GM19023 (cell line): ENCODE data around the gene WNT10A.
A peak's percentile ranks its signal among the peaks of the same experiment; 100 is the strongest.

ENCODE experiments used
- ATAC-seq: cut with Tn5 transposase; IDR thresholded peaks from one replicate; pipeline ENCODE4 v1.9.1; 2021; ENCODE audit warnings: mild to moderate bottlenecking, moderate library complexity; ENCODE audit not compliant: unreplicated experiment

WNT10A gene

DNA sequence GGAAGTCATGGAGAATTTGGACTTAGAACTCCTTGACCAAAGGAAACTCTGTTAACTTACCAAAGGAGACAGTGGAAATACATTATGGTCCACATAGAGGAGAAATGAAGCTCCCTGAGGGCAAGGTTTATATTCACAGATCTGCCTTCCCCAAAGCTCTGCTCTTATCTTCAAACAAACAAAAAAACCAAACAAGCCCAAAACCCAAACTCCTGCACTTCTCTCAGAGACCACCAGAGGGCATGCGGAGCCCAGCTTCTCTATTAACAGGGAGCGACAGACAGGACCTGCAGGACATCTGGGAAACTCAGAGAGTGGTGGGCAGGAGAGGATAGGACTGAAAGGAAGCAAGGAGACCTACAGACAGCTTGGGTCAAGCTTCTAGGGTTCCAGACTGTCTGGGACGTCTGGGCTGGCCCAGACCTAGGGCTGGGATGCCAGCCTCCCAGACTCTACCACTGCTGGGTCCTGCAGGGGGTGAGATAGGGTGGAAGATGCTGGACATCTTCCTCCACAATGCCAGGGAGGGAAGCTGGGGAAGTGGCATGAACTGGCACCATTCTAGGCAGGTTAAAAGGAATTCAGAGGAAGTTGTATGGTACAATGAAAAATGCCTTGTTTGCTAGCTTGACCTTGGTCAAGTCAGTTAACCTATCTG, 4.0 kb upstream of the WNT10A start:
- no peak for ATAC-seq

DNA sequence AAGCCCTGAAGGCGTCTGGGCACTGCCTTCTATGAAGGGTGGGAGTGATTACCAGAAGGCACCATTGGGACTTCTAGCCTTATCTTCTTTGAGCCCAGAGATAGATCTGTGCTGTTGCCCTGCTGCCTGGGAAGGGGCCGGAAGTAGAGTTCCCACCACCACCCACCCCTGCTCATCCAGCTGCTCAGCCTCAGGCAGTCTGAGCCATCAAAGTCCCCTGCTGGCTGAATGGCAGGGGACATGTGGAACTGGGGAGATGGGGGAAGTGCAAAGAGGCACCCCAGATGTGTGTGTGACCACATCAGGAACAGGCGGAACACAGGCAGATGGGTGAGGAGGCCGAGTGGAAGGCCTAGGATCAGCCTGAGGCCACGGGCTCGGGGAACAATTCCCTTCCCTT, 3.3 kb upstream of the WNT10A start:
- ATAC-seq: no peak

DNA sequence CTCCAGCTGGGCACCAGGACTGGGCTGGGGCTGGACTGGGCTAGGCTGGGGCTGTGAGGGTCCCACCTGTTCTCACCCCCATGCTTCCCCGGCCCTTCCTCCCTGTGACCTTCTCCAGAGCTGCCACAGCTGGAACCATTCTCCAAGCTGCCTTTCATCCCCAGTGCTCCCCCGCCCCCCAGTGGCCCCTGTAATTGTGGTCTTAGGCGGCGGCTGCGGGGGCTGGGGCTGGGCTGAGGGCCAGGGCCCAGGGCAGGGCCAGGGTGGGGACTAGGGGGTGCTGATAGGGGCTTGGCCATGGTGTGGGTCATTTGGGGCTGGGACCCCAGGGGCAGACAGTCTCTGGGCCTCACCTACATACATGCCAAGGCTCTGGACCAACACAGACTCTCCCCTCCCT, 2.8 kb upstream of the WNT10A start:
- no peak for ATAC-seq

DNA sequence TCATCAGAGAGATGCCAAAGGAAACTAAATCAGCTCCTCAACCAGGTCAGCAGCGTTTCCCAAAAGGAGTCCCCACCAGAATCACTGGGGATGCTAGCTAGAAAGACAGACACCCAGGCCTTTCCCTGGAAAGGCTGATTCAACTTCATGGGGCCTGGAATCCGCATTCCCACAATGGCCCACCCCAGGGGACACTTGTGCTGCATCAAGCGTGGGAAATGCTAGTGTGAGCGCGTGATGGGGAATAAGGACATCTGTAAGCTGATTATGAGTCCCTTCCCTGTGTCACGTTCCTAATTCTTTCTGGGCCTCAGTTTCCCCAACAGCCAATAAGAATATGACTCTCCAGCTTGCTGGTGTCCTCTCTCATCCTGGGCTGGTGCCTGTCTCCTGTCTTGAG, 2.2 kb upstream of the WNT10A start:
- ATAC-seq: no peak

DNA sequence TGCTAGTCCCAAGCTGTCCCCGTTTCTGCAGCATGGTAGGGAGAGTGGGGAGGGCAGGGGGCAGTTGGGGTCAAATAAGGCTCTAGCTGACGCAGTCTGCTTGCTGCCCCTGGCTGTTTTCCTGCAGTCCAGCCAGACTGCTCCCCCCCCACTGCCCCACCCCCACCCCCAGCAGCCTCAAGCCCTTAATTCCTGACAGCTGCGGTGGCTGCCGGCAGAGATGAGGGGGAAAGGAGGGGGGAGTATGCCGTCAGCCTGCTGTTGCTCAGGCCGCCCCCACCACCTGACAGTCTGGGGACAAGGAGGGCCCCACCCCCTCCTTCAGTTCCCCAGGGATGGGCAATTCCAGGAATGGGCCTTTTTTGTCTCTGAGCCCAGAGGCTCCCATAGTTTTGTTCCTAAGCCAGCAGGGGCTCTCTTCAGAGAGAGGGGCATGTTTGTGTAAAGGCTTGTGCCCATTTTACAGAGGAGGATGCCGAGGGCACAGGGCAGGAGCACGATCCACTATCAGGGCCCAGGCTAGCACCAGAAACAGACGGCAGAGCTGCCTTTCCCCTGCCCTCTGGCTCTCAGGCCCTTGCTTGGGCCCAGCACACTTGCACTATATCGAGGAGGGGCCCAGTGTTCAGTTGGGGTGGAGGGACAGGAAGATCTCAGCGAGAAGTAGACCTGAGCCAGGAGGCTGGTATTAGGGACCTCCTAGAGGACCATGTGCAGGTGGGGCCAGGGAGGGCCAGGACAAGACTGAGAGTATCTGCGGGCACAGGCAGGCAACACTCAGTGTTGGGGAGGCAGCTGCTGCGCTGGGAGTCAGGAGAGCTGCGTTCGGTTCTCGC, 1.5 kb upstream of the WNT10A start:
- no peak for ATAC-seq

DNA sequence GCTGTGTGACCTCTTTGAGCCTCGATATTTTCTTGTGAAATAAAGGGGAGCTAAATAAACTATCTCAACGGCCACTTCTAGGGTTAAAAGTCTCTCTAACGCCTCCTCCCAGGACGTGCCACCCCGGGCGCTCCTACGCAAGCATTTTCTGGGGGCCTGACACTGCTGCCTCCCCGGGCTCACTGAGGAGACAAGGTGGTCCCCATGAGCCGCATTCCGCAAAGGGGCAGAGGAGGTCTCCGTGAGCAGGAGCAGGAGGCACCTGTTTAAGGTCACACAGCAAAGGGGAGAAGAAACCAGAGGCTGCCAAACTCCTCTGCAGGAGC, 913 bp upstream of the WNT10A start:
- ATAC-seq: peak; percentile 1

DNA sequence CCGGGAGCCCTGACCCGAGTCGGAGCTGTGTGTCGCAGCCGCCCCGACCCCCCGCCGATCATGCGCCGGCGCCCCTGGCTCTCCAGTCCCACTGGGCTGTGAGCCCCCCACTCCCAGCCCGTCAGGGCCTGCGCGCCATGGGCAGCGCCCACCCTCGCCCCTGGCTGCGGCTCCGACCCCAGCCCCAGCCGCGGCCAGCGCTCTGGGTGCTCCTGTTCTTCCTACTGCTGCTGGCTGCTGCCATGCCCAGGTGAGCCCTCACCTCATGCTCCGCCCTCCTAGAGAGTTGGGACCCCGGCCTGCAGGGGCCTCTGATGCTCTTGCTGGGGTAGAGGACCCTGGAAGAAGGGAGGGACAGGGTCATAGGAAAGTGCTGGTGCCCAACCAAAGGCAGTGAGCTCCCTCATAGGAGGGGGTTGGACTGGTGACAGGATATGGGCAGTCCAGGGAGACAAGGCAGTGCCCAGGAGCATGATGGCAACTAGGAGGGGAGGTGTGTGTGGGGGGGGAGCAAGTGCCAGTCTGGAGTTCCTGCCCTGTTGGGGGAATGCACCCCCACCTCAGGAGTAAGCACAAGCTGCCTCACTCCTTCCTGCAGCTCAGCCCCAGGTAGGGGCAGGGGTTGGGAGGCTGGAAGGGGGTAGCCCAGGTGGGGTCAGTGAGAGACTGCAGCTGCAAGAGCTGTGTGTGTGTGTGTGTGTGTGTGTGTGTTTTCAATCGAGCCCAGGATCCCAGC, 375 bp downstream of the WNT10A start:
- no peak for ATAC-seq

DNA sequence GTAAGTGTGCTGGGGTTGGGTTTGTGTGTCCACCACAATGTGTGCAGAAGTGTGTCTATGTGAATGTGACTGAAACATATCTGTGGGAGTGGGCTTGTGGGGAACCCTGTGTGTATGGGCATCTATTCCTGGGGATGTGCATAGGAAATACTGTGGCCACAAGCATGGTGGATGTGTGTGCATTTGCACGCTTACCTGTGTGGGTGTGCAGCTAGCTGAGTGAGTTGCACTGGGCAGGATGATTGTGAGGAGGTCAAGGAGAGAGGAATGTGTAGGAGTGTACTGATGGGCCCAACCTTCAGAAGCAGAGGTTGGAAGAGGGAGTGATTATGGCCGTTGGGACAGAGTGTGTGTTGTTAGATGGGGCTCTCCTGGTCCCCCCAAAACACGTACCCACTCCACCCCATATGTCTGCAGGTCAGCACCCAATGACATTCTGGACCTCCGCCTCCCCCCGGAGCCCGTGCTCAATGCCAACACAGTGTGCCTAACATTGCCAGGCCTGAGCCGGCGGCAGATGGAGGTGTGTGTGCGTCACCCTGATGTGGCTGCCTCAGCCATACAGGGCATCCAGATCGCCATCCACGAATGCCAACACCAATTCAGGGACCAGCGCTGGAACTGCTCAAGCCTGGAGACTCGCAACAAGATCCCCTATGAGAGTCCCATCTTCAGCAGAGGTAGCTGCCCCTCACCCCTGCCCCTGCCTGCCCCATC, 1.2 kb downstream of the WNT10A start:
- ATAC-seq: no peak

DNA sequence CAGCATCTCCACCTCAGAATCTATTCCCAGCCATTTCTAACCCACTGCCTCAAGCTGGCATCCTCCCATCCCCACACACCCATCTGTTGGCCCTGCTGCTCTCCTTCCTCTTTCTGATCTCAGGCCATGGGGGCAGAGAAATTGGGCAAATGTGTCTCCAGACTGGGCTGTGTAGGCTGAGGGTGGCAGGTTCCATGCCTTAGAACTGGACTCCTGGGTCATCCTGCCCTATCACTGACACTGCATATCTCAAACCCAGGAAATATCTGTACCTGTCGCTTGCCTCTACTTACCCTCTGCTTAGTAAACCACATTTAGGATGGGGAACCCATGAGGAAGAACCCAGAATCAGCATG, 1.8 kb downstream of the WNT10A start:
- ATAC-seq: no peak

DNA sequence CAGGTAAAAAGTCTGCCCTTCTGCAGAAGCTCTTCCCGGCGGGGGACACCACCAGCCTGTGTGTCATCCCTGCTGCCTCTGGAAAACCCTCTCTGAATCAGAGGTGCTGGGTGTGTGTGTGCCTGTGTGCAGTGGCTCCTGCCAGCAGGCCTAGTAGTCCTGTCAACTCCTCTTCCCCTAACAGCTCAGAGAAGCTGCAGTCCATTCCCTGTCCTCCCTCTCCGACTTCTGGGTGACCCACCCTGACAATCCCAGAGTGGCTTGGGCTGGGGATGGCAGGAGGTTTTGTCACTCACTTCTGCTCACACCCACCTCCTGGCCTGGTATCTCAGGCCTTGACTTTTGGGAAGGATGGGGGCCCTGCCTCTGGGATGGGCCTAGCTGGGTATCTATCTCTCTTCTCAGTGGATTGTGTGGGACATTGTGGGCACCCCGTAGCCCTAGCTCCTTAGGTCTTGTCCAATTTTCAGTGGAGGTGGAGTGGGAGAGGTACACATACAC, 2.3 kb downstream of the WNT10A start:
- ATAC-seq: no peak

DNA sequence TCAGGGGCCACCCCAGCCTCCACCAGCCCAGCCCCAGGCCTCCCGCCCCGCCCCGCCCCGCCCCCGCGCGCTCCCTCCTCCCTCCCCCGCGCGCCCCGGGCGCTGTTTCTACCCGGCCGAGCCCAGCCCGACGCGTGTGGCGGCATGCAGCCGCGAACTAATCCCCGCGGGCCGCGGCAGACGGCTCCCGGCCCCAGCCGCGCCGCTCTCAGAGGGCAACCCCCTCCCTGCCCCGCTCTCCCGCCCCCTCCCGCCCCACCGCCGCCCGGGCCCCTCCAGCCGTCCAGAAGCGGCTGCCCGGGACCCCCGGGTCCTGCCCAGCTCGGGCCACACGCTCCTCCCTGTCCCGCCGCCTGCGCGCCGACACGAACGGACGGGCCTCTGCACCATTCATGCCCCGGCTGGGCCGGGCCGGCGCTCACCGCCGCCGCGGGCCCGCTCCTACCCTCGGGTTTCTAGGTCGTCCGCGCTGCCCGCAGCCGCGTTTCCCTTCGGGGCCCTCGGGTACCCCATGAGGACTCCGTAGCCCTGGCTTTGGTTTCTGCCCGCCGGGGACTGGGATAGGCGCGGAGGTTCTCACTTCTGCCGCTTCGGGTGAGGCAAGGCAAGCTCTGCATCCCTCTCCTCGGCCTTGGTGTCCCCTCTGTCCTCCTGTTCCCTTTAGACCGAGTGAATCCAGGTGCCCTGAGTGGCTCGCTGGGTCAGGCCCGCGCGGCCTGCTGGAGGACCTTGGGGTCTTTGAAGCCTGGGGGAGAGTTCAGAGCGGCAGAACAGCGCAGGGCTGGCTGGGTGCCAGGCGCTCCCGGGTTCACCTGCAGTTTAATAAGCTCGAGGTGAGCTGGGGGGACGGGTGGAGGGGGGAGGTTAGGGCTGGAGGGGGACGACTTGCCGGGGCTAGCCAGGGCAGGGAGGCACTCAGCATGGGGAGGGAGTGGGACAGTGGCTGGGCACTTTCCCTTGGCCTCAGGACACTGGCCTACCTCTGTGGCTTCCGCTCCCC, 3.1 kb downstream of the WNT10A start:
- no peak for ATAC-seq

DNA sequence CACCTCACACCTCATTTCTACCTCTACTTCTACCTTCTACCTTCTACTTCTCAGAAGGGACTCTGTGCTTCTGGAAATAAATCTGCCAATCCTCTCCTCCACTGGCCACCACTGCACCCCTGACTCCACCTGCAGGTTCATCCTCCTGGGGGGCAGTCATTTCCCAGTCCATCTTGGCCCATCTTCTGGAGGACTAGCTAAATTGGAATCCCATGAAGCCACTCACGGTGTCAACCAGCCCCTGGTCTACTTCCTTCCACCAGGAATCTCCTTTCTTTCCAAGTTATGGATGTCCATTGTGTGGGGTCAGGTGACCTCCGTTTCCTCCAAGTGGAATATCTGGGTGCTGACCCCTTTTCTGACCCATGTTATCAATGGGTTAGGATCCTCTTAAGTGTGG, 3.9 kb downstream of the WNT10A start:
- no peak for ATAC-seq

DNA sequence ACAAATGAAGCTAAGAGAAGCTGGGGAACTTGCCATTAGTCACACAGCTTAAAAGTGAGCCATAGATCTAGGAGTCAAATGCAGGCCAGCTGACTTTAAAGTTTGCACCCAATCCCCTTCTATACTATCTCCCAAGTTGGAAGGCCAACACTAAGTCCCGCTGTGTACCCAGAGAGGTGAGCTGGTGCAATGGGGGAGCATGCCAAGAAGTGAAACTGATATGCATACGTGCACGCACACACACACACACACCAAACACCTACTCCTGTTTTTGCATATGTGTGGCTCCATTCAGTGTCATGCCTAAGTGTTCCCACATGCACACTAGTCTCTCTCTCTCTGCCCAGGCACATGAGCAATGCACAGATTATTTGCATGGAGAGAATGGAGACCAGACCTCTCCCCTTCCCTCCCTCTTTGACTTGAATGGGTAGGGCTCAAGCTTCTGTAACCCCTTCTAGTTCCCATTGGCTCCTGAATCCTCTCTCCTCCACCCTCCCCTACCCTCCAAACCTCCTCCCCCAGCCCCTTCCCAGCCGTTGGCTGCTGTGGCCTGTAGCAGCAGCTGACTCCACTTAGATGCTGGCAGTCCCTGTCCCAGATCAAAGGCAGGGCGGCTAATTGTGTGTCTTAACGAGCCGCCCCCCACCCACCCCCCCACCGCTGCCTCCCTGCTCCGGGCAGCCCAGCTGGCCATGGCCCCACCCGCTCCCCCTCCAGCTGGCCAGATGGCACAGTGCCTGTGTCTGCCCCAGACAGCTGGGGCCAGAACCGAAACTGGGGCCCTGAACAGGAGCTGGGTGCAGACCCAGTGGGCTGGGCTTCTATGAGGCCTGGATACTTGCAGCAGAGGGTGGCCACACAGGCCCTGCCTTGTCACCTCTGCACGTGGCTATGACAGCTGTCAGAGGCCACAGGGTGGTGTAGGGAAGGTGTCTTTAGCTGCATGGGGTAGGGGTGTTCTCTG, 5.6 kb downstream of the WNT10A start:
- peak; percentile 65 for ATAC-seq

DNA sequence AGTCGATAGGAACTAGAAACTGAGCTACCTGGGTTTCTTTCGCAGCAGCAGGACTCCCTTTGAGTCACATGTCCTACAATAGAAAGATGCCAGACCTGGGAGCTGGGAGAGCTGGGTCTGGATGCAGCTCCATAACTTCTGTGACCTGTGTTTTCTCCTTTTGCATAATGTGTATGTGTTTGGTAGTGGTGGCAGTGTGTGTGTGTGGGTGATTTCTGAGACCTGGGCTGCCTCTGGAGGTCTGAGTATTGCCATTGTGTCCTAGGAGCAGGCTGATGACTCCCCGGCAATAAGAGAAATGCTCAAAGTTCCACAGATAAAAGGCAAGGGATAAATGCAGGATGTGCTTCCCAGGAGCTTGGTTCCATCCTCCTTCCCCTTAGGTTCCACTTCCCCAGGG, 6.4 kb downstream of the WNT10A start:
- ATAC-seq: no peak

DNA sequence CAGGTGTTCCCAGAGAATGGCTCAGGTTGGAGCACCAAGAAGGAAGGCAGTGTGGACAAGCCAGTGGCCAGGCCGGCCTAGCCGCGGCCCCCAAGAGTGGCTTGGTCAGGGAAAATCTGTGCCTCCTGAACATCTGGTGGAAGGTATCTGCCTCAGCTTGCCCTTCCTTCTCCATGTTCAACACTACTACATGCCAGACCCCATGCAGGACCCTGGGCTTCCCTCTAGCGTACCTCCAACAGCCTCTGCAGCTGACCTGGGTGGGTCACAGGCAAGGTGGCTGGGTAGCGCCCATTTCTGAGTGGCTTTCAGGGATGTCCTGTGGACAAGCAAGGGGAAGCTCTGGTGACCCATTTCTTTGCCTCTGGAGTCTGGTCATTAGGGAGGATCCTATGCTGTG, 7.7 kb downstream of the WNT10A start:
- ATAC-seq: no peak

DNA sequence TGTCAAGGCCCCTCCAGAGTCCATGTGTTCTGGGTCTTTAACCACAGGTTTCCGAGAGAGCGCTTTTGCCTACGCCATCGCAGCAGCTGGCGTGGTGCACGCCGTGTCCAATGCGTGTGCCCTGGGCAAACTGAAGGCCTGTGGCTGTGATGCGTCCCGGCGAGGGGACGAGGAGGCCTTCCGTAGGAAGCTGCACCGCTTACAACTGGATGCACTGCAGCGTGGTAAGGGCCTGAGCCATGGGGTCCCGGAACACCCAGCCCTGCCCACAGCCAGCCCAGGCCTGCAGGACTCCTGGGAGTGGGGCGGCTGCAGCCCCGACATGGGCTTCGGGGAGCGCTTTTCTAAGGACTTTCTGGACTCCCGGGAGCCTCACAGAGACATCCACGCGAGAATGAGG, 9.3 kb downstream of the WNT10A start:
- no peak for ATAC-seq

DNA sequence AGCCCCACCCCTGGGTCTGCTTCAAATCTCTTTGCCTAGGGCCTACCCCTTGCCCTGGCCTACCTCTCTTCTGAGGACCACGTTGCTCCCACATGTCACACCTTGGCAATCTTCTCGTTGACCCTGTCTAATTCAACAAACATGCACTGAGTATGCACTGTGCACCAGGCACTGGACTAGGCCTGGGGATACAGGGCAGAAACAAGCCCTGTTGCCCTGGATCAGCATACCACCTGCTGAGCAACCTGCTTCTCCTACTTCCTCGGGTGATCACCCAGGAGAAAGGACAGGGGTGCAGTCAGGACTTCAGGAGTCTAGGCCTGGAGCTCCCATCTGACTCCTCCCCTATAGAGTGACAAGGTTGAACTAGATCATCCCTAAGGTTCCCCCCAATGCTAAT, 9.7 kb downstream of the WNT10A start:
- ATAC-seq: no peak

DNA sequence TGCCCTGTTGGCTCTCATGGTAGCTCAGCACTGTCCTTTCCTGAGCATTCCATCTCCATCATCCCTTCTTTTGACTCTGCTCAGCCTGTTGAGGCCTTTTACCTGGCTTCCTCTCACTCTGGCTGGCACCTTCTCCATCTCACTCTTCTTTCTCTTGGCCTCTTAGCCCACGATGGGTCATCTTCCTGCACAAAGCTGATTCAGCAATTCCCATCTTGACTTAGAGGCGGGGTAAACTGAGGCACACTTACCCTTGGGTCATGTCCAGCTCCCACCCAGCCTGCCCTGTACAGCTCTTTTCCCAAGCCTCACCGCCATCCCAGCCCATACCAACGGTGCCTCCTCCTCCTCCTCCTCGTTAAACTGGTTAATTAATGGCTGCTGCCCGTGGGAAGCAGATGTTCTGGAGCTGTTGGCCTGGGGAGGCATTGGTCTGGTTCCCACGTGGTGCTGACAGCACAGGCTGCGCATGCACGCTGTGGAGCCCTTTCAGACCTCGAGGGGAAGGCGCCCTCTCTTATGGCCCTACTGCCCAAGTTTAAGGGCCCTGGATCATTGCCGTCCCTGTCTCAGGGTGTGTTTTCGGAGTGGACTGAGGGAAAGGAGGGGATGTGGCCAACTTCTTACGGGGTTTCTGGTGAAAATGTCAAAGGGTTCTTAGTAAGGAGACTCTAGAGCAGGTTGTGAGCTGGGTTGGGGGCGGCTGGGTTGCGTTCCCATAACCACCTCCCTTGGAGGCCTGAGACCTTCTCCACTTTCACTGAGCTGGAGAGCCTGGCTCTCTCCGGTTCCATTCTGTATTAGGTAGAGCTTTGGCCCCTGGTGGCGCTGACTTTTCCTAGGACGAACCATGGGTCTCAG, 10.9 kb downstream of the WNT10A start:
- ATAC-seq: no peak
